HG02798 (cell line): Measurements from ENCODE around the gene FAM9B.

ENCODE experiments used
- ATAC-seq: cut with Tn5 transposase; IDR thresholded peaks from one replicate; pipeline ENCODE4 v1.9.1; 2021; ENCODE audit warnings: mild to moderate bottlenecking; ENCODE audit not compliant: unreplicated experiment, poor library complexity

FAM9B gene

DNA sequence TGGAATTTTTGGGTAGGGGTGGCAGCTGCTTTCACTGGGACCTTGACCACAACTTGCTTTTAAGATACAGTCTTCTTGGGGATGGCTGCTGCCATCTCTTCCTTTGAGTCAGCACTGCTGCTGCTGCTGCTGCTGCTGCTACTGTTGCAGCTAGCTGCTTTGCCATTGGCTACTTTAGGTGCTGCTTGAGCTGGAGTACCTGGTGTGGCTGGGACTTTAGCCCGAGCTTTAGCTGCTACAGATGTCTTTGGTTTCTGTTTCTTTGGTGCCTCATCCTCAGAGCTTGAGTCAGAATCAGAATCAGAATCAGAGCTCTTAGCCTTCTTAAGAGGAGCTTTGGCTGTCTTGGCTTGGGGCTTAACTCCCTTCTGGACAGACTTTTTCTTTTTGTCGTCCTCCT, 52.2 kb downstream of the FAM9B start:
- peak; percentile 38 for ATAC-seq

DNA sequence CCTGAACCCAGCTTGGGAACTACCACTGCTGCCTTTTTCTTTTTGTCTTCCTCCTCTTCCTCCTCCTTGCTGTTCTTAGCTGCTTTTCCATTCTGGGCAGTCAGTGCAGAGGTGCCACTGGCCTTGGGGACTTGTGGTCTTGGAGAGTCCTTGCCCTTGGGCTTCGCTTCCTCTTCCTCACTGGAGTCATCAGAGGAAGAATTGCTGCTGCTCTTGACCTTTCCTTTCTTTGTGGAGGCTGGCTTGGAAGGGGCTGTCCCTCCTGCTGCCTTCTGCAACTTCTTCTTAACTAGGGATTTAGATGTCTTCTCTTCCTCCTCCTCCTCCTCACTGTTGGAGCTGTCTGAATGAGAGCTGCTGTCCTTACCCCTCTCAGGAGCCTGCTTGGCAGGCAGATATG, 53.2 kb downstream of the FAM9B start:
- no peak for ATAC-seq
